NCI-H1694 treated with DMSO at 0.1 percent for 48 hours (cell line): Measurements from ENCODE around the gene MAB21L4.
A peak's percentile ranks its signal among the peaks of the same experiment; 100 is the strongest.

Experiments
- DNase-seq: peaks from one replicate; lab custom pipeline; 2025; lab: John Stamatoyannopoulos, UW

The MAB21L4 gene

GRCh38 chr2:240895656-240896388, at the start of gene MAB21L4:
MAB21L4 (minus strand) TSS chr2:240896156; CDS start chr2:240895997, 159 bp downstream.
- DNase-seq, result no peak

DNA sequence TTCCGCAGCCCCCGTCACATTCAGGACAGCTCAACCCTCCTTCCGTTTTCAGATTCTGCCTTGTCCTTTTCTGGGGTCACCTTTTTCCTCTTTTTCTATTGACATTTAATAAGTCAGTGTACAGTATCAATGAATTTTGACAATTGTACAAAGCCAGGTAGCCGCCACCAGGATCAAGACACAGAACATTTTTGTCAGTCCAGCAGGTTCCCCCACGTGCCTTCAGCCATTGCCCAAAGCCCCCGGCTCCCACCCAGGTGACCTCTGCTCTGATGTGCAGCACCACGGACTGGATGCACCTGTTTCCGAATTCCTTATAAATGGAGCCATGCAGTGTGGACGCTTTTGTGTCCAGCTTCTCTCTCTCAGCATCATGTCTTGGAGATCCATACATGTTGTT, 40.1 kb upstream of the MAB21L4 start:
- no peak for DNase-seq

- DNase-seq, result peak; percentile 36
These were observed 39.3 kb upstream of the MAB21L4 start for GRCh38 chr2:240935103-240935876.

- DNase-seq, result no peak
These were observed 38.7 kb upstream of the MAB21L4 start for GRCh38 chr2:240934701-240935102.

- no peak for DNase-seq
These were observed 38.2 kb upstream of the MAB21L4 start for GRCh38 chr2:240933966-240934700.

- DNase-seq, result no peak
These were observed 37.4 kb upstream of the MAB21L4 start for GRCh38 chr2:240933048-240933965.

GRCh38 chr2:240932724-240933047, 36.7 kb upstream of the MAB21L4 start:
- no peak for DNase-seq

DNA sequence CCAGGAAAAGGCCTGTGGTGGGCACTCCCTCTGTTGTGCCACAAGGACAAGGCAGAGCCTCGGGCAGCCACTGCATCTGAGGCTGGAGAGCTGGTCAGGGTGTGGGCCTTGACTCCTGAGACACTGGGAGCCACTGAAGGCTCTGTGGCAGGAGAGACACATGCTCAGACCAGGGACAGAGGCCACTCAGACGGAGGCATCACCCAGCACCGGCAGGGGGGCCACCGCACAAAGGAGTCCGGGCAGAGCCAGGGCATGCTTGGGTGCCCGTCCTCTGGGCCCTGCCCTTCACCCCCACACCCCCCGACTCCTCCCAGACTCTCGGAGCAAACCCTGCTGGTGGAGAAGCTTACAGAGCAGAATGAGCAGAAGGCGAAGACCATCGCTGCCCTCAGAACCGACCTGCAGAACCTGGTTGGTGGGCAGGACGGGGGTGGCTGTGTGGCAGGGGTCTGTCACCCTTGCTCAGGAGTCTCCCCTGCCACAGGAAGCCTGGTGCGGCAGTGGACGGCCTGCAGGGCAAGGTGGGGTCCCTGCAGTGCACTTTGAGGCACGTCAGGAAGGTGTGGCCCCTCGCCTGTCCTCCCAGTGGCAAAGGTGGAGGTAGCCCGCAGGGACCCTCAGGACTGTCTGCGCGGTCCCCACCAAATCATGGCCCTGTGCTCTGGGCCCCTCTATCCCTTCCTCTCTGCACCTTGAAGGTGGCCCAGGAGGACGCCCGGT, 36.2 kb upstream of the MAB21L4 start:
- DNase-seq, result no peak

GRCh38 chr2:240931319-240931949, 35.5 kb upstream of the MAB21L4 start:
- no peak for DNase-seq

- DNase-seq, result no peak
These were observed 34.8 kb upstream of the MAB21L4 start for GRCh38 chr2:240930631-240931318.

GRCh38 chr2:240930096-240930630, 34.2 kb upstream of the MAB21L4 start:
- no peak for DNase-seq

DNA sequence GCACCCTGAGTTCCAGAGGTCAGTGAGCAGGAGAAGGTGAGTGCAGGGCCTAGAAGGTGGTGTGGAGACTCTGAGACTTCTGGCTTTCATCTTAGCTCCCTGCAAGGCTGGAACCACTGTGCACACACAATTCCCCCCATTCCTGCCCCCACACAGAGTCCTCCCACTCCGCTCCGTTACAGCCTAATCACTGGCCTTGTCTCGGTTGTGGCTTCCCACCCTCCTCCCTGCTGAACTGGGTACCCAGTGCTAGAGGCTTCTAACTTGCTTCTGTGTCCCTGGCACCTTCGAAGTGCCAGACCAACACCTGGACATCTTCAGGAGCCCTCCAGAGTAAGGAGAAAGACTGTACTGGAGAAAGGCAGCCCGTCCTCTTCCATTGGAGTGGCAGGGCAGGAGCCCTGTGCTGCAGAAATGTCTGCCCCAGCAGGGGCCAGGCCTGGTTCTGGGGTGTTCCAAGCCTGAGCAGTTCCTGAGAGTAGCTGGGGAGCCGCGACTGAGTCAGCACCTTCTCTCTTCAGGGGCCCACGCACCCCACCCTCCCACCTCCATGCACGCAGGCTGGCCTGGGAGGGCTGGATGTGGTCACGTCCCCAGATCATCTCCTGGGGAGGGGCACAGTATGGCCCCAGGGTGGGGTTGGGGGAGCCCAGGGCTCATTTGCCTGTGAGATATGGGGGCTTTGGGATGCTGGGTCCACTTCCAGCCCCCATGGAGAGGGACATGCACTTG, 33.6 kb upstream of the MAB21L4 start:
- DNase-seq, result no peak

- no peak for DNase-seq
These were observed 32.8 kb upstream of the MAB21L4 start for GRCh38 chr2:240928476-240929363.

- no peak for DNase-seq
These were observed 31.4 kb upstream of the MAB21L4 start for GRCh38 chr2:240927390-240927781.

DNA sequence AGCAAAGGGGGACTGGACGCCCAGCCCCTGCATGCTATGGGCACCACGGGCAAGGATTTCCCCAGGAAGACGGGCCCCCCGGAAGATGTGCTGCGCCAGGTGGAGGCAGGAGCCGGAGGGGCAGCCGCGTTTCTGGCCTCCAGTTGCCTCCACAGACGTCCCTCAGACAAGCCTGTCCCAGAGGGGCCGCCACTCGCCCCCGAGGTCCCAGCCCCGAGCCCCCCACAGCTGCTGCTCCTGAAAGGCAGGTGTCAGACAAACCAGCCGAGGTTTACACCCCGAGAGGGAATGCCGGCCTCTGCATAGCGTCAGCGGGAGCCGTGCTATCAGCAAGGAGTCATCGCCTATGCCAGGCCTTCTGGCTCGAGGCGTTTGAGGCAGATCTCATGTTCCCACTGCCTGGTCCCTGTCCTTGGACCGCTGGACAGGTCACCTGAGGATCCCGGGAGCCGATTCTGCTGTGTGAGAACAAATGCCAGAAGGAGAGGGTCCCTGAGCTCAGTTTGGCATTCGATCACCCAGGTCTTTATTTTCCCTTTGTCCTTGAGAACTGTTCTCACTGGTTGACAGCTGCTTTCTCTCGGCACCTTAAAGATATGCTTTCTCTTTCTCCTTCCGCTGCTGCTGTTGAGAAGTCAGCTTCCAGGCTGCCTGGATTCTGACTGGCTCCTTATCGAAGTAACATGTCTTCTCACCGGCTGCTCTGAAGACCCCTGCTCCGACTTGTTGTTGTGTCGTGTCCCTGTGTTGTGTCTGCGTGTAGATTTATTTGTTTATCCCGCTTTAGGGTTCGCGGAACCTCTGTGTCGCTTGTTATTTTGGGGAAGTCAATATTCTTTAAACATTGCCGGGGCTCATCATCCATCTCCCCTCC, 30.8 kb upstream of the MAB21L4 start:
- DNase-seq, result no peak

GRCh38 chr2:240925568-240926515, 29.9 kb upstream of the MAB21L4 start:
- no peak for DNase-seq
